SK-N-SH (cell line): ENCODE data around the gene RBBP8NL.

ENCODE experiments used
- FOXM1 ChIP-seq: IDR thresholded peaks from 2 replicates; pipeline ENCODE4 v1.4.0; 2012; ENCODE audit warnings: low read depth, mild to moderate bottlenecking
- SMC3 ChIP-seq: IDR thresholded peaks from 2 replicates; pipeline ENCODE4 v1.6.1; 2012; ENCODE audit warnings: low read depth, low read length, improper control_type of control experiment
- TAF1 ChIP-seq: IDR thresholded peaks from 2 replicates; pipeline ENCODE4 v1.6.1; 2012; ENCODE audit warnings: low read depth, mild to moderate bottlenecking, low read length, moderate library complexity, borderline replicate concordance

GRCh38 chr20:62378215-62378614 lies 49.1 kb downstream of the RBBP8NL start:
- TF ChIP-seq SMC3 (no peak), TAF1 (no peak), FOXM1 (no peak)
